DMS53 treated with DMSO at 0.1 percent for 48 hours (cell line): ENCODE measurements around the gene EPHX1.
A peak's percentile ranks its signal among the peaks of the same experiment; 100 is the strongest.

Experiments
- DNase-seq: peaks from one replicate; lab custom pipeline; 2025; ENCODE audit not compliant: unreplicated experiment; lab: John Stamatoyannopoulos, UW

The EPHX1 gene

DNA sequence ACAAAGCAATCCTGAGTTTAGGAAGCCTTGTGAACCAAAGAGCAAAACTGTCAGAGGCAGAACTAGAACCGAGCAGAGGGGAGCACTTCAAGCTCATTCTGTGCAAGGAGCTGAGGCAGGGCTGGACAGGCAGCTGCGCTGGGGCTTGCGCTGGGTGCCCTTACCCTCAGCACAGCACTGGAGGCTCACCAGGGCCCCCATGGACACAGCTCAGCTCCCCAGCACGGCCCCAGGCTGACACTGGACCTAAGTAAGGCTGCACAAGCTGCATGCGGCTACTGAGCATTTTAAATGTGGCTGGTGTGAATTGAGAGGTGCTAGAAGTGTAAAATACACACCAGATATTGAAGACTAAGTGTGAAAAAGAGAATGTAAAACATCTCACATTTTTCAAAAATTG is 50.2 kb downstream of the EPHX1 start:
- DNase-seq = no peak

DNA sequence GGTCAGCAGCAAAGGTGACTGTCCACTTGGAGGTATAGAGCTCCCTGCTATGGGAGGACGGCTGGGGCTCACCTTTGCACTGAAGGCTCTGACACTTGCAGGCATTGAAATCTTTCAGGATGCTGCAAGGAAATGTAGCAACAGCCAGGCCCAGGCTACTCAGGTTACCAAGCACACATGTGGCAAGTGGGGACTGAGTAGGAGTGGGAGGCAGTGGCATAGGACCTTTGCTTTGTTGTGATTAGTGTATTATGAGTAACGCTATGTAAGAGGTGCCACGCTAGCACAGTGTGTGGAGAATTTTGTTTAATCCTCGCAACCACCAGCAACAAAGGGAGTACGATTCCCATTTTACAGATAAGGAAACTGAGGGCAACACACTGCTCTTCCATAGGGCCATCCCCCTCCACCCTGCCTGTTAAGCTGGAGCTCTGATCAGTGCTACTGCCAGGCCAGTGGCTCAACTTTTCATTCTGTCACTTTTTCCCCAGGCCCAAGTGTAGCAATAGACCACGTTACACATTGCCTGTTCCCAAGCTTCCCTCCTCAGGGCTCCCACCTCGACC is 51.0 kb downstream of the EPHX1 start:
- no peak for DNase-seq

GRCh38 chr1:225861834-225862580 is 52.1 kb downstream of the EPHX1 start:
- DNase-seq = no peak

GRCh38 chr1:225862581-225862950 is 52.6 kb downstream of the EPHX1 start:
- DNase-seq = no peak

DNA sequence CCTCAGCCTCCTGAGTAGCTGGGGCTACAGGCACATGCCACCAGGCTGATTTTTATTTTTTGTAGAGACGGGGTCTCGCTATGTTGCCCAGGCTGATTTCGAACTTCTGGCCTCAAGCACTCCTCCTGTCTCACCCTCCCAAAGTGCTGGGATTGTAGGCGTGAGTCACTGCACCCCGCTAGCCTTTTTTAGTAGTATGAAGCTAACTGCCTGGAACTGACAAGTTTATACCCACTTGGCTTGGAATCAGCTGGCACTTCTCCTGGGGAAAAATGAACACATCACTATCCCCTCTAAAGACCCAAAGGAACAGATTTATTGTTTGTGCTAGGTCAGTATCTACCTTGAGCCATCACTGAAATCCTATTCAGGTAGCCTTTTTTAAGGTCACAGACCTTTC is 53.2 kb downstream of the EPHX1 start:
- no peak for DNase-seq

DNA sequence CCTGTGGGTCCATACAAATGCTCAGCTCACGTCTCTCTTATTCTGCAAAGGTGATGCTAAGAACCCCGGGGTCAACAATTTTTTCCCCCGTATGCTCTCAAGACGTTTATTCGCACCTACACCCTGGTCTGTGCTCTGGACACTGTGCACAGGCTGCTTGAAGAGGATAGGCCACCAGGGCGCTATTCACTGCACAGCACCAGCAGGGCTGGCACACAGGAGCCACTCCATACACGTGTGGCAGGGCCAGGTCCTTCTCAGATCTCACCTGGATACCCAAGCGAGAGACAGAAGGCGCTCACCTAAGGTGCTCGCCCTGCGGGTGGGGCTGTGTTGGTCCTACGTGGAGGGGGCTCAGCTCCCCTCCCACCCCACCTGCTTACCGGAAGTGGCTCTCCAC is 55.6 kb downstream of the EPHX1 start:
- DNase-seq = no peak

DNA sequence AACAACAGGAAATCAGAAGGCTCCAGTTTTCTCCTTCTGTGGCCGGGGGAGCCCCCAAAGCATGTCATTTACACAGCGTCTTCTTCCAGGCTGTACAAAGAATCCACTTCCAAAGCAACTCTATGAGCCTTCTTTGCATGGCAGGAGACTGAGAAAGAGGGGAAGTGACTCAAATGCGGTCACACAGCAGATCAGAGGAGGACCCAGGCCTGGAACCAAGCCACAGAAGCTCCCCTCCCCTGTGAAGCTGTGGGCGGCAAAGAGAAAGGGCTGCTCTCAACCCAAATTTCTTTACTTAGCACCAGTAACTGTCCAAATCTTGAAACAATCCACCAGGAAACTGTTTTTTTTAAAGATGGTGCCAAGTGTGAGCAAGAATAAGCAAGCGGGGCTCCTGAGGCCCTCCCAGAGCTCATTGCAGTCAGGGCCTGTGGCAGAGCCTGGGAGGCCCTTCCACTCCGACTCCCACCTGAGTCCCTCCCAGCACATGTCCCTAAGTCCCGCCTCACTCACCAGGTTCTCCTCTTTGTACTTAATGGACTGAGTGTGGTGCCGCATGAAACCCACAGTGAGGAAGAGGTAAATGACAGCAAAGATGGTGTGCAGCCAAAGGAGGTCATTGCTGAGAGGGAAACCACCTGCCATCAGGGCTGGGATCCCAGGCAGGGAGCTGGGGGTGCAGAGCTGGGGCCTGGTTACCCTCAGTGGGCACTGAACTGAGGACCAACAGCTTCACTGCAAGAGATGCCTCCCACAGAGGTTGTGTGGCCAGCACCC is 56.3 kb downstream of the EPHX1 start:
- DNase-seq = no peak

DNA sequence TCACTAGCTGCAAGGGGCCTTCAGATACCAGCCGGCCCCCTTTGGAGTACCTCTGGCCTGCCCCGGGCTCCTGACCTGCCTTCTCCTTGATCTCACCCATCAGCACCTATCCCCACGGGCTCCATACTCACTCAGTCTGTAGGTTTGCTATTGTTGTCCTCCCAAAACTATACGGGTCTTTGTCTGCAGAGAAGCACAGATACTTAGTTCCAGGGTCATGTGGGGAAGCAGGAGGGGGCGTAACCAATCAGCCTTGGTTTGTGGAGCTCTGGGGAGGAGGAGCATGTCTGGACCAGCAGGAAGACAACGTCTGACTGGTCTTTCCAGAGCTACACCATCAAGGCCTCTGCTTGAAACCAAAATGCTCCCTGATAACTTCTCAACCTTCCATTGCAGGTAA is 57.1 kb downstream of the EPHX1 start:
- no peak for DNase-seq

GRCh38 chr1:225868631-225869330 is 58.9 kb downstream of the EPHX1 start:
- no peak for DNase-seq

DNA sequence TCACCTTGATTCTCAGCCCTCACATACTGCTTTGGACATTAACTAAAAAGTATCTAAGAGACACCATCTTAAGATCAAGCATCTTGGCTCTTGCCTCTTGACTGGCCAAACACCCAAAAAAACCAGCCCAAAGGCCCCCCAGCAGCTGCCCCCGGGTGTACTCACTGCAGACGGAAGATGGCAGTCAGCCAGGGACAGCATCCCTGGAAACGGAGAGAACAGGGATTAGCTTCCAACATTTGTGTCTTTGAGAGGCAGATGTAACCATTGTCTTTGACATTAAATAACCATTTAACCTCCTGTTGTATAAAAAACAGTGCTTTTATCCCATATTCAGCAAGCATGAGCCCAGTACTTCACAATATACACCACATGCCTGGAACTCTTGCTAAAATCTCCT is 61.0 kb downstream of the EPHX1 start:
- DNase-seq = no peak

DNA sequence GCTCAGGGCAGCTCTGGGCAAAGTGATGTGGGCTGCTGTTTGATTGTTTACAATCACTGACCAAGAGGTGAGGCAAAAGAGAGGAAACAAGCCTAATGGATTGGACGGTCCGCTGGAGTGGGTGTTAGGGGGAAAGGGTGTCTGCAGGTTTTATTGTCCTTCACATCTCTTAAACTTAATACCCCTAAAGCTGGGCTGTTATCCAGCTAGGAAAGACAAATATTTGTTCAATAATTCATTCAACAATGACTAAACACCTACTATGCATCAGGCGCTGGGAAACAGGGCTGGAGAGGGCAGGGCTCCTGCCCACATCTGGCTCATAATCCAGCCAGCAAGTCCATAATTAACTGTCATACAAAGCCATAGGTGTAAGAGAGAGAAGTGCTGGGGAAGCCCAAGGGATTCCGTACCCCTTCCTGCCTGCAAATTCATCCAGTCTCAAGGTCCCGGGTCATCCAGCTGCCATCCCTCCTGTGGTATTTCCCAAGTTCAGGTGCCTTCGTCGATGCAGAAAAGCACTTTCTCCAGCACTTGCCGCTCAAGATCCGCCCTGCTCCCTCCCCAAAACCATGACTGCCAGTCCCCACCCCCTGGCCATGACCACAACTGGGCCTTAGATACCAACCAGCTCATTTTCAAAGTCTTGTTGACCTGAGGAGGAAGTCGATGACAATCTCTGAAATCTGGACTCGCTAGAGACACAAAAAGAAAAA is 61.6 kb downstream of the EPHX1 start:
- DNase-seq = peak; percentile 92

DNA sequence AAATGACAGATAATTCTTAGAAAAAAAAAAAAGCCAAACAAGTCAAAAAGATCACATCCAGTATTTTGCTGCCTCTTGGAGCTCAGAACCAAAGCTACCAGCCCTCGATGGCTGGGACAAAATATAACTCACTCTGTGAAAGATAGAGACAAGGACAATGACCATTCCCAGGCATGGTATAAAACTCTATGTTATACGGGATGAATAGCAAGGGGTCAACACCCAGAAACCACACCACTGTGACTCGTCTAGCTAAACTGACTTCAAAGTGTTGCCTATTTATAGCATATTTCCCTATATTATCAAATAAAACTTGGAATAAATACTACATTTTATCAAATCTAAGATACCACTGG is 62.1 kb downstream of the EPHX1 start:
- DNase-seq = no peak

DNA sequence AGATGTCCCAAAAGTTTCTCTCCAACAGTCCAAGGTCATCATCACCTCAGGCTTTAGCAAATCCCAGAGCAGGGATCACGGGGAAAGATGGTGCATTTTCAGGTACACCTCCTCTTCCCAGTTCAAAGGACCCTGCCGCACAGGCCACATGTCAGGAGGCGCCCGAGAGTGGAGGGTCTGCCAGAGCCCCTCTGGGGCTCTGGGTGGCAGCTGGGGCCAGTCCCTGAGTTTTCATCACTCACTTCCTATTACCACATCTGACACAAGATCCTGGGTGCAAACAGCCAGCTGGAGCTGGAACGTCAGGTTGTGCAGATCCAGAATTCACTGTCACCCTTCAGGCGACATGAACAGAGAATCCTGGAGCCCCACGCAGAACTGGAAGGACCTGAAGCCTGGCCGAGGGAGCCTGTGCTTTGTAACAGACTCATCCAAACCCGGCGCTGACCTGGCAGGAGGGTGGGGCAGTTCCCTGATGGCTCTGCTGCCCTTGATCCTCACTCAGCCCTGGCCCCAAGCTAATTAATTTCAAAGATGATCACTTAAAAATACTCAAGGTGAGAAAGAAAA is 63.4 kb downstream of the EPHX1 start:
- DNase-seq = no peak

- DNase-seq = no peak
These were observed 64.5 kb downstream of the EPHX1 start for GRCh38 chr1:225874431-225874830.

- DNase-seq = peak; percentile 95
These were observed 65.3 kb downstream of the EPHX1 start for GRCh38 chr1:225875044-225875815.

DNA sequence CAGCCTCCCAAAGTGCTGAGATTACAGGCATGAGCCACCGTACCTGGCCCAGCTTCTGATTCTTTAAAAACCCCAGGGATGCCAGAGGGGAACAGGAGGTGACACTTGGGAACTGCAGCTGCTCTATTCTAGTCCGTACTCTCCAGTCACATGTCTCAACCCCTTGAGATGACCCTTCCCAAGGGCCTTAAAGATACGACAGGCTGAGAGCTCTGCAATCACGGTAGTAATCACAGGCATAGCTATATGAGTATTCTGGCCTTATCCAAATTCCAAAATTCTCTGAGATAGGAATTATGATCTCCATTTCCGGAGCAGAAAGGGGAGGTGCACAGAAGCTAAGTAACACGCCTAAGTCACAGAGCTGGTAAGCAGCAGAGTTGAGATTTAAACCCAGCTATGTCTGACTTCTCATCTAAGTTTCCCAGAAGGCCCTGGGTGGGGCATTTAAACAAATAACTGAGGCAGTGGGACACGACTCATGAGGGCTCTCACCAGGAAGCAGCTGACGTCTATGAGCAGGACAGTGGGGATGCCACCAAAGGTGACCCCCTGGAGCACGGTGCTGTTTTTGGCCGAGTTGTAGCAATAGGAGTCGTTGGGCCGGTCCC is 67.1 kb downstream of the EPHX1 start:
- no peak for DNase-seq

- no peak for DNase-seq
These were observed 67.7 kb downstream of the EPHX1 start for GRCh38 chr1:225877580-225877979.

DNA sequence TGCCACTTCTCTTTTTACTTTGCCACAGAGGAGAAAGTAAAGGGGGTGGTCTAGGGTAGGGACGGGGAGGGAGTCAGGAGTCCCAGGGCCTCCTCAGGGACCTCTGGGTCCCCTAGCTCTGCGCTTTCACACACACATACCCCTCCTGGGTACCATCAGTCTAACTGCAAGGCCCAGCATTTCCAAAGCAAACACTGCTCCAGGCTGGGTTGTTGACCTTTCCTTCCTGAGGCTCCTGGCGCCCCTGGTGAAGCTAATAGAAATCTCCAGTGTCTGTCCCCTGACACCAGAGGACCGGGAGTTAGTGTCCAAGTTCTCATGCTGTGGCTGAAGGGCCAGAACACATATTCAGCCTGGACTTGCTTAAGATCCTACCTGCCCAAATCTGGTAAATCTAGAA is 68.4 kb downstream of the EPHX1 start:
- DNase-seq = peak; percentile 29

DNA sequence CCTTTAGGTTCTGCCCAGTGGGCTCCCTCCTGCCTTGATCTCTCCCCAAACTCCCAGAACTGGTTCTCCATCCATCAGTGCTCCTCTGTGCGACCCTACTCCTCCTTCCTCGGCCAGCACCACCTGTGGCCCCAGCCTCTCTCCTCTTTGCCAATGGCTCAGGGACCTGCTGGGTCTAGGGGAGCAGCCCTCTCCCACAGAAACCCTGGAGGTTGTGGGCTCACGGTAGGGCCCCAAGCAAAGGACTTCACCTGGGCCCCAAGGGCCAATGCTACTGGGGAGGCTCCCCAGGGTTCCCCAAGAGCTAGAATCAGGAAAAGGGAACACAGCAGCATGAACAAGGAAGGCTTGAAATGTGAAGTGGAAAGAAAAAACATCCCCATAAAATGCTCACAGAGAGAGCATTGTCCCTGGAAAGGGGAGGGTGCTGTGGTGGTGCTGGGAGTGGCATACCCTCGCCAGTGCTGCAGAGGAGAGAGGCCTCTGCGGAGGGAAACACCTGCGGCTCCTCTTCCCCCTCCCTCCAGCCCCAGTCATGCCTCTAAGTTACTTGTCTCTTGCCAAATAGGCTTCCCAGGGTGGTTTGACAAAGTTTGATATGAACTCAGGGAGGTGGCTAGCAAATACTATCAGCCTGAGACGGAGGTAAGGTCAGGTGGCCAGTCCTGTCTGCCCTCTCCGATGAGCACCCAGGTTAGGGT is 69.7 kb downstream of the EPHX1 start:
- peak; percentile 49 for DNase-seq
